ENCODE results near the gene NCR1.

NCR1 gene

DNA sequence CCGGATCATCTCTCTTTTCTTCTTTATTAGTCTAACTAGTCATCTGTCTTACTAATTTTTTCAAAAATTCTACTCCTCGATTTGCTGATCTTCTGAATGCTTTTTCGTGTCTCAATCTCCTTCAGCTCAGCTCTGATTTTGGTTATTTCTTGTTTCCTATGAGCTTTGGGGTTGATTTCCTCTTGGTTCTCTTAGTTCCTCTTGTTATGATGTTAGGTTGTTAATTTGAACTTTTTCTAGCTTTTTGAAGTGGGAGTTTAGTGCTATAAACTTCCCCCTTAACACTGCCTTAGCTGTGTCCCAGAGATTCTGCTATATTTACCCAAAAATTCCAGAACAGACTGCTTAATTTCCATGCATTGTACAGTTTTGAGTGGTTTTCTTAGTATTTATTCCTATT, 28.5 kb upstream of the NCR1 start:
- TF ChIP-seq POLR2AphosphoS5 (IDR thresholded peaks at IDR 0.05; ENCODE audit: low read depth, low read length) (no peak), SIN3A (IDR thresholded peaks at IDR 0.05; ENCODE audit: borderline replicate concordance, insufficient read depth, low read length) (no peak), FOXP2 (optimal IDR thresholded peaks at IDR 0.05; ENCODE audit: borderline replicate concordance, extremely low read depth, extremely low read length, insufficient read depth) (no peak), TAF1 (IDR thresholded peaks at IDR 0.05; ENCODE audit: borderline replicate concordance, insufficient read depth, low read length) (no peak)
- TF ChIP-seq, protein P1, sequence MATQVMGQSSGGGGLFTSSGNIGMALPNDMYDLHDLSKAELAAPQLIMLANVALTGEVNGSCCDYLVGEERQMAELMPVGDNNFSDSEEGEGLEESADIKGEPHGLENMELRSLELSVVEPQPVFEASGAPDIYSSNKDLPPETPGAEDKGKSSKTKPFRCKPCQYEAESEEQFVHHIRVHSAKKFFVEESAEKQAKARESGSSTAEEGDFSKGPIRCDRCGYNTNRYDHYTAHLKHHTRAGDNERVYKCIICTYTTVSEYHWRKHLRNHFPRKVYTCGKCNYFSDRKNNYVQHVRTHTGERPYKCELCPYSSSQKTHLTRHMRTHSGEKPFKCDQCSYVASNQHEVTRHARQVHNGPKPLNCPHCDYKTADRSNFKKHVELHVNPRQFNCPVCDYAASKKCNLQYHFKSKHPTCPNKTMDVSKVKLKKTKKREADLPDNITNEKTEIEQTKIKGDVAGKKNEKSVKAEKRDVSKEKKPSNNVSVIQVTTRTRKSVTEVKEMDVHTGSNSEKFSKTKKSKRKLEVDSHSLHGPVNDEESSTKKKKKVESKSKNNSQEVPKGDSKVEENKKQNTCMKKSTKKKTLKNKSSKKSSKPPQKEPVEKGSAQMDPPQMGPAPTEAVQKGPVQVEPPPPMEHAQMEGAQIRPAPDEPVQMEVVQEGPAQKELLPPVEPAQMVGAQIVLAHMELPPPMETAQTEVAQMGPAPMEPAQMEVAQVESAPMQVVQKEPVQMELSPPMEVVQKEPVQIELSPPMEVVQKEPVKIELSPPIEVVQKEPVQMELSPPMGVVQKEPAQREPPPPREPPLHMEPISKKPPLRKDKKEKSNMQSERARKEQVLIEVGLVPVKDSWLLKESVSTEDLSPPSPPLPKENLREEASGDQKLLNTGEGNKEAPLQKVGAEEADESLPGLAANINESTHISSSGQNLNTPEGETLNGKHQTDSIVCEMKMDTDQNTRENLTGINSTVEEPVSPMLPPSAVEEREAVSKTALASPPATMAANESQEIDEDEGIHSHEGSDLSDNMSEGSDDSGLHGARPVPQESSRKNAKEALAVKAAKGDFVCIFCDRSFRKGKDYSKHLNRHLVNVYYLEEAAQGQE (IDR thresholded peaks at IDR 0.05; ENCODE audit: insufficient read depth in 1 of 2, low read depth in 2 of 2, low read length in 2 of 2) = no peak

DNA sequence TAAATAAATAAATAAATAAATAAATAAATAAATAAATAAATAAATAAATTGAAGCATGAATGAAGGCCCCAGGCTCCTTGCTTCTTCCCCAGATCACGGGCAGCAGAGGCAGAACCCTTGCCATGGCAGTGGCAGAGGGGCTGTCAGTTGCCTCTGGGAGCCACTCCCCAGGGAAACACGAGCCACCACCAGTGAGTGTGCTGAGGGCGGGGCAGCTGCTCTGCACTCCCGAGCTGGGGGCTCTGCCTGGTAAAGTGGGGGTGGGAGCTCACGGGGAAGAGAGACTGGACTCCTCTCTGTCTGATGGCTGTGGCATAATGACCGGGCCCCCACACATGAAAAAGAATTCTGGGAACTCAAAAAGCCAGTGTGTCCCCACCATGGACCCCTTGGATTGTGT, 24.1 kb upstream of the NCR1 start:
- TF ChIP-seq SIN3A (IDR thresholded peaks at IDR 0.05; ENCODE audit: borderline replicate concordance, insufficient read depth, low read length) = no peak
- TF ChIP-seq, protein P1 (IDR thresholded peaks at IDR 0.05; ENCODE audit: insufficient read depth in 1 of 2, low read depth in 2 of 2, low read length in 2 of 2) = no peak
- no peak for TF ChIP-seq FOXP2 (optimal IDR thresholded peaks at IDR 0.05; ENCODE audit: borderline replicate concordance, extremely low read depth, extremely low read length, insufficient read depth)
- TF ChIP-seq POLR2AphosphoS5 (IDR thresholded peaks at IDR 0.05; ENCODE audit: low read depth, low read length) = no peak
- TF ChIP-seq TAF1 (IDR thresholded peaks at IDR 0.05; ENCODE audit: borderline replicate concordance, insufficient read depth, low read length) = no peak

DNA sequence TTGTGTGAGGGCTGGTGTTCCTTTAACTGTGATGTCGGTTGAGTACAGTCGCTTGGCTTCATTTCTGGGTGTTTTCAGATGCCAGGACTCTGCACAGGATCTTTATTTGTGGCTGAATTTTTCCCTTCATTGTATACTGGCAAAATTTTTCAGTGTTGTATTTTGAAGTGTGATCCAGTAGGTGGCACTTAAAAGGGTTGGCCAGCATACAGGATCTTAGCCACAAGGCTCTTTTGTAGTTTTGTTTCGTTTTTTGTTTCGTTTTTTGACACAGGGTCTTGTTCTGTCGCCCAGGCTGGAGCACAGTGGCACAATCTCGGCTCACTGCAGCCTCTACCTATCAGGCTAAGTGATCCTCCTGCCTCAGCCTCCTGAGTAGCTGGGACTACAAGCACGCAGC, 23.2 kb upstream of the NCR1 start:
- TF ChIP-seq, protein P1 (IDR thresholded peaks at IDR 0.05; ENCODE audit: insufficient read depth in 1 of 2, low read depth in 2 of 2, low read length in 2 of 2) = no peak
- TF ChIP-seq TAF1 (IDR thresholded peaks at IDR 0.05; ENCODE audit: borderline replicate concordance, insufficient read depth, low read length) (no peak), POLR2AphosphoS5 (IDR thresholded peaks at IDR 0.05; ENCODE audit: low read depth, low read length) (no peak), FOXP2 (optimal IDR thresholded peaks at IDR 0.05; ENCODE audit: borderline replicate concordance, extremely low read depth, extremely low read length, insufficient read depth) (no peak), SIN3A (IDR thresholded peaks at IDR 0.05; ENCODE audit: borderline replicate concordance, insufficient read depth, low read length) (no peak)

DNA sequence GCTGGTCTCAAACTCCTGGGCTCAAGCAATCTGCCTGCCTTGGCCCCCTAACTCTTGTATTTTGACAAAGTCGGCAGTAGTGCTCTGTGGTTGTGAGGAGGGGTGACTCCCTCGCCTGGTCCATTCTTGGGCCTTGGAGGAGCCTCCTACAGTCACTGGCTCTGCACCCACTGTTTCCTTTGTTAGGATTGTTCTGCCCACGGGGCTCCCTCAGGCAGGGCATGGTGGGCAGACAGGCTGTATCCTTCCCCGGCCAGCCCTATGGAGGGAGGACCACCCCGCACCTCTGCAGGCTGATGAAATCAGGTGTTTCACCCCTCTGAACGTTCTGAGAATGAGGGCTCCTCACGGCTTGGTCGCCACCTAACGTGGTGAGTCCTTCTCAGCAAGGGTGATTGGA, 22.7 kb upstream of the NCR1 start:
- TF ChIP-seq POLR2AphosphoS5 (IDR thresholded peaks at IDR 0.05; ENCODE audit: low read depth, low read length) = no peak
- TF ChIP-seq TAF1 (IDR thresholded peaks at IDR 0.05; ENCODE audit: borderline replicate concordance, insufficient read depth, low read length) = no peak
- TF ChIP-seq, protein P1 (IDR thresholded peaks at IDR 0.05; ENCODE audit: insufficient read depth in 1 of 2, low read depth in 2 of 2, low read length in 2 of 2) = no peak
- no peak for TF ChIP-seq FOXP2 (optimal IDR thresholded peaks at IDR 0.05; ENCODE audit: borderline replicate concordance, extremely low read depth, extremely low read length, insufficient read depth)
- no peak for TF ChIP-seq SIN3A (IDR thresholded peaks at IDR 0.05; ENCODE audit: borderline replicate concordance, insufficient read depth, low read length)

DNA sequence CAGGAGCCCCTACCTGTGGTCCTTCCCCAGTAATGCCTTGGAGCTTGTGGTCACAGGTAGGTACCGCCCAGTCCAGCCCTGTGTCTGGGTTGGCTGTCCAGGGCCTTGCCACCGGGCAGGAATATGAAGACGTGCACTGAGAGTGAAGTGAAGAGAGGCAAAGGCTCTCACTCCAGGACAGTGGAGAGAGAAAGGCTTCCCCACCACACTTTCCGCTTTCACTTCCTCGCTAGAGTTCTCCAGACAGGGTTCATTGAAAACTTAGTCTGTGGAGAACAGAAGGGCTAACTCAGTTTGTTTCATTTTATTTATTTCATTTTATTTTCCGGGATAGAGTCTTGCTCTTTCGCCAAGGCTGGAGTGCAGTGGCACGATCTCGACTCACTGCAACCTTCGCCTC, 17.7 kb upstream of the NCR1 start:
- TF ChIP-seq TAF1 (IDR thresholded peaks at IDR 0.05; ENCODE audit: borderline replicate concordance, insufficient read depth, low read length) (no peak), SIN3A (IDR thresholded peaks at IDR 0.05; ENCODE audit: borderline replicate concordance, insufficient read depth, low read length) (no peak), POLR2AphosphoS5 (IDR thresholded peaks at IDR 0.05; ENCODE audit: low read depth, low read length) (no peak), FOXP2 (optimal IDR thresholded peaks at IDR 0.05; ENCODE audit: borderline replicate concordance, extremely low read depth, extremely low read length, insufficient read depth) (no peak)
- TF ChIP-seq, protein P1 (IDR thresholded peaks at IDR 0.05; ENCODE audit: insufficient read depth in 1 of 2, low read depth in 2 of 2, low read length in 2 of 2) = no peak
